Fibroblast of skin of right quadriceps (primary cell): ENCODE data around the gene EIF5AL1.
"Not testable (repeated sequence)": the region's sequence is repeated elsewhere in the genome, so short reads cannot be mapped to it uniquely, and the experiment has no call there.

Source experiments
- DNase-seq: peaks from one replicate; pipeline ENCODE4 v3.0.0-alpha.2; 2013

Gene EIF5AL1

DNA sequence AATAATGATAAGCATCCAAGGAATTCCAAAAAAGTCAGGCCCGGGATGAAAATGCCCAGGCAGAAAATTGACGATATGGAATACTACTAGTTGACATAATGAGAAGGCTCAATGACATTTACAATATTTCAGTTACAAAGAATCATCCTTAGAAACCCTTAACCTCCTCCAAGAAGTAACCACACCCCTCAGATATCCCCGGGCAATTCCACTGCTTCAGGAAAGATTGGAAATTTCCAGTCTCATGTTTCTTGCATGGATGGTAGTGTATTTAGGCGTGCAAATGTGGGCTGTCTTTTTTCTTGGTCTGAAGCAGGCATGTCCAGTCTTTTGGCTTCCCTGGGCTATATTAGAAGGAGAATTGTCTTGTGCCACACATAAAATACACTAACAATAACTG lies 5.2 kb downstream of the EIF5AL1 start:
- not testable (repeated sequence) for DNase-seq

DNA sequence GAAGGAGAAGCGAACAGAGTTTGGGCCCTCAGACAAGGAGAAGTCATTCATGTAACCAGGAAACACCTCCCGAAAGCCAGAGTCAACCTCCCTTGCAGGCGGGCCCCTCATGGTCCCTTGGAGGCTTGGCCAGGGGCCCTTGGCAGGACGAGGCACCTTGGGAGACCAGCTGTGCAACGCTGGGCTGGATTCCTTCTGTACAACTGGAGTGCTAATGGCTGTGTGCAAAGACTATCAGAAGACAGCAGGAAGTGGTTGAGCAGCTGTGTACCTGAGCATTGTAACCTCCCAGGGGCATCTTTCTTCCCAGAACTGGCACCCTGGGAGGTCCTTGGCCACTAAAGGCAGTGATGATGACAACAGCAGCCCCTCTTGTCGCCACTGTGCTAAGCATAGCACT lies 9.4 kb downstream of the EIF5AL1 start:
- not testable (repeated sequence) for DNase-seq

DNA sequence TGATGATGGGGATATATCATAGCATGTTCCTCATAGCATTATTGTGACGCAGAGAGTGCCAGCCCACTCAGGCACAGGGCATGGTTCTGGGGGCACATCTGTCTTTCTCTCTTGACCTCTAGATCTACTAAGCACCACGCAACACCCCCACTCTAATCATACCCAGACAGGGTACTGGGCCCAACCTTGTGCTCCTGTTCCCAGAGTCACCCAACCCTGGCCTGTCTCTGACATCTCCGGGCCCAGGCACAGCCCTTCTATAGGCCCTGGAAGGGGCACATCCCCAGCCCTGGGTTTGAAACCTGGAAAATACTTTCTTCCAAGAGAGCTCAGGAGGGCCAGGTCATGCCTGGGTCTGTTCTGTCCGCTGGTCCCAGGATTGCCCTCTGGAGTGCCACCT lies 10.1 kb downstream of the EIF5AL1 start:
- DNase-seq: not testable (repeated sequence)

DNA sequence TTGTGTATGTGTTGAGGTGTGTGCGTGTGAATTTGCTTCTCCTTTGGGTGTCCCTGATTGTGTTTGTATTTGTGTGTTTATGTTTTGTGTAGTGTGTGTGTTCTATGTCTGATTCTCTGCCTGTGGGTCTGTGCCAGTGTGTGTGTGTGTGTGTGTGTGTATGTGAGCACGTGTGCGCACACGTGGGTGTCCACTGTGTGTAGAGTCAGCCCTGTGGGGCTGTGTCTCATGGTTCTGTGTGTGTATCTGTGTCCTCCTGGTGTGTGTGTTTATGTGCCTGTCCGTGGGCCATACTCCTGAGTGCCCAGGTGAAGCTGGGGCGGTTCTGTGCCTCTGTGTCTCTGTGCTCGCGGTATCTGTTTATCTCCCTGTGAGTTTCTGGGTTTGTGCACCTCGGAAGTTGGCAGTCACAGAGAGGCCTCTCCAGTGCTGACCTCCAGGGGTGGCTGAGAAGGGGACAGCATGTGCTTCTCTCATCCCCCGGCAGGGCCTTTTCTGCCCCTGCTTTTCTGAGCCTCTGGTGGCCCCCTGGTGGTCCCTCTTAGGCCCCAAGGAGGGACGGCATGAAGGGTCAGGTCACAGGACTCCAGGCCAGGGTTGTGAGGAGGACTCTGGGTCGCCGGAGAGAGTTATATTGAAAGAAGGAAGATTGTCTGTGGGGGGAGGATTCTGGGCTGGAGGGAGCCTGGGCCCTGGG lies 11.0 kb downstream of the EIF5AL1 start:
- not testable (repeated sequence) for DNase-seq

DNA sequence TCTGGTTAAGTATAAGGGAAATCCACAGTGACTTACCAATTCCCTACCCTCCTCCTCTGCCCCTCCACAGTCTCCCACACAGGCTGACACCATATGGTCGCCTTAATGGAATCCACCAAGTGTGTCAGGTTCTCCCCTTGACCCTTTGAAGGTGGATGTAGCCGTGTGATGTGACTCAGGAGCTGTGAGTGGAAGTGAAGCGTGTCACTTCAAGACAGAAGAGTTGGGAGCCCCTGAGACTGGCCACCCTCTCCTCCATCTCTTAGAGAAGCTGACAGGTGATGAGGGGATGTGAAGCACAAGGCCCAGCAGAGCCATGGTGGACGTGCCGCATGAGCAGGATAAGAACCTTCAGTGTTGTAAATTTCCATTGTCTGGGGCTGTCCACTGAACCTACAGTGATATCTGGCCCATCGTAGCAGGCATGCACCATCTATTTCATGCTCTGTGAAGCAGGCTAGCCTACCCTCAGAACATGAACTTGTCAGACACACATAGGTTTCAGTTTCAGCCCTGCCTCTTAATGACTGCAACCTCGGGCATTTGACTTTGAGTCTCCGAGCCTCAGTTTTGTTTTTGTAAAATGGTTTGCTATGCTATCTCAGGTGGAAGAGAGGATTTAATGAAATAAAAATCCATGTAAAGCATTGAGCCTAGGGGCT lies 12.8 kb downstream of the EIF5AL1 start:
- DNase-seq: not testable (repeated sequence)

DNA sequence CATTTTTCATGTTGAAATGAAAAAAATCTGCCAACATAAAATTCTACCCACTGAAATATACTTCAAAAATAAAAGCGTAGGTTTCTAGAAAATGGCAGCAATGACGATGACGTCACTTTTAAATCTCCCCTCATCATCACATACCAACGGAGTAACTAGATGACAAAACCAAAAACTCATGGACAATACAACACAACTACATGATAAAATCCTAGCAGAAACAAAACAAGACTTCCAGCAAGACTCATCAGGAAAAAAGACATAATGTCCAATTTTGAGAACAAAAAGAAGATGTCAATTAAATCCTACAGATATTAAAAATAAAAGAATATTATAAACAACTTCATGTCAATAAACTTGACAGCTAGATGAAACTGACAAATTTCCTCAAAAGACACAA lies 15.9 kb downstream of the EIF5AL1 start:
- not testable (repeated sequence) for DNase-seq

DNA sequence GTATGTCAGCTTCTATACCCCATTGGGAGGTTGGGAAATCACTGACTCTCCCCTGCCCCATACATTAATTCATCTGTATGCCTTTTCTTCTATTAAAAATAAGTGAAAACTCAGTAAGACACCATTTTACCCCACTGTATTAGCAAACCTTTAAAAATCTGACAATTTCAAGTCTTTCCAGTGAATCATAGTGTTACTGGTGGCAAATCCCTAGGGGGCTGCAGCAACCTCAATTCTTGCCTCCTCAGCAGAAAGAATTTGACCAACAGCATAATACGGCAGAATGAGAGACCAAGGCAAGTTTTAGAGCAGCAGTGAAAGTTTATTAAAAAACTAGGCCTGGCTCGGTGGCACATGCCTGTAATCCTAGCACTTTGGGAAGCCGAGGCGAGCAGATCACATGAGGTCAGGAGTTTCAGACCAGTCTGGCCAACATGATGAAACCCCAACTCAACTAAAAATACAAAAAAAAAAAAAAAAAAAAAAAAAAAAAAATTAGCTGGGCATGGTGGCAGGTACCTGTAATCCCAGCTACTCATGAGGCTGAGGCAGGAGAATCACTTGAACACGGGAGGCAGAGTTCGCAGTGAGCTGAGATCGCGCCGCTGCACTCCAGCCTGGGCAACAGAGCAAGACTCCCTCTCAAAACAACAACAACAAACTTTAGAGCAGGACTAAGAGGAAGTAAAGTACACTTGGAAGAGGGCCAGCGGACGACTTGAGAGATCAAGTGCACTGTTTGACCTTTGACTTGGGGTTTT lies 21.0 kb downstream of the EIF5AL1 start:
- peak; percentile 63 for DNase-seq

DNA sequence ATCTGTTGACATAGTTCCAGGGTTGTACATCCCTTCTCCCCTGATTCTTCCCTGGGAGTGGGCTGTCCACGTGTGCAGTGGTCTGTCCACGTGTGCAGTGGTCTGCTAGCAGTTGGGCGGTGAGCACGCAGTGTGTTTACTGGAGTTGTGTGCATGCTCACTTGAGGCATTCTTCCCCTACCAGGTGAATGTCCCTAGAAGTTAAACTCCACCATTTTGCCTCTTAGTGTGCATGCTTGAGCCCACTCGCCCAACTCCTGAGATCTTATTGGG lies 21.5 kb downstream of the EIF5AL1 start:
- not testable (repeated sequence) for DNase-seq

DNA sequence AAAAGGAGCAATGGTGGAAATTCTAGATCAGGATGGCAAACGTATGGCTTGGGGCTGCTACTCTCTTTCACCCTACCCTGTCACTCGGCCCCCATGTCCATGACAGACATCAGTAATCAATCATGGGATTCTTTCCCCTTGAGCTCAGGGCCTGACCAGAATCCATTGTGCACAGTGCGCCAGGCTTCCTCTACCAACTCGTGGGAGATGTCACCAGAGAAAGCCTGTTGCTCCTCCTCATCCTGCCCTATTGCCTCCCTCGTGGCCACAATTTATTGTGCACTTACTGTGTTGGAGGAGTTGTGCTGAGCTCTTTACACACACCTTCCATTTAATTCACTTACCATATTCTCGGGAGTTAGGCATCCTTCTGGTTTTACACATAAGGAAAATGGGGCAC lies 26.0 kb downstream of the EIF5AL1 start:
- DNase-seq: not testable (repeated sequence)

DNA sequence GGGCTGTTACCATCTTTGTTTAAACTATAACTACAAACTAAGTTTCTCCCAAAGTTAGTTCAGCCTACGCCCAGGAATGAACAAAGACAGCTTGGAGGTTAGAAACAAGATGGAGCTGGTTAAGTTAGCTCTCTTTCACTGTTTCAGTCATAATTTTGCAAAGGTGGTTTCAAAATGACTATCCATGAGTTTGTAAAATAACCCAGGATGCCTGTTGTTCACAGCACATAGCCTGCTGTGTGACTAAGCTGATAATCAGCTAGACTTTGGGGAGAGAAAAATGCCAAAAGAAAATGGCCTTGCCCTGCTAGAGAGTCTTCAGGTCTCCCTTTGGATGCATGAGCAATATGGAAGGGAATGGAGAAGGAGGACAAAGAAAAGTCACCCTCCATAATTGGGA lies 28.6 kb downstream of the EIF5AL1 start:
- DNase-seq: not testable (repeated sequence)

DNA sequence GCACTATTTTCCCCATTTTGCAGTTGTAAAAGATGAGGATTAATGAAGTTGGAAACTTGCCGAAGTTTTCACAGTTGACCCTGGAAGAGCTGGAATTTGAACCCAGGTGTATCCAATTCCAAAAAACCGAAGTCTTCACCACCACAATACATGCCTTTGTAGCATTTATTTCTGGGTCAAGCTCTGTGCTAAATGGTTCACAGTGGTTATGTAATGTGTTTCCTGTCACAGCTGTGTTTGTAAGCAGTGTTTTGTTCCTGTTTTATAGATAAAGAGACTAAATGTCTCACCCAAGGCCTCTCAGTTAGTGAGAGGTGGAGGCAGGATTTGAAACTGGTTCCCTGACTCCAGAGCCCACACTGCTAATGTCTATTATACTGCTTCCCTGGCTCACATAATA lies 30.3 kb downstream of the EIF5AL1 start:
- no peak for DNase-seq

DNA sequence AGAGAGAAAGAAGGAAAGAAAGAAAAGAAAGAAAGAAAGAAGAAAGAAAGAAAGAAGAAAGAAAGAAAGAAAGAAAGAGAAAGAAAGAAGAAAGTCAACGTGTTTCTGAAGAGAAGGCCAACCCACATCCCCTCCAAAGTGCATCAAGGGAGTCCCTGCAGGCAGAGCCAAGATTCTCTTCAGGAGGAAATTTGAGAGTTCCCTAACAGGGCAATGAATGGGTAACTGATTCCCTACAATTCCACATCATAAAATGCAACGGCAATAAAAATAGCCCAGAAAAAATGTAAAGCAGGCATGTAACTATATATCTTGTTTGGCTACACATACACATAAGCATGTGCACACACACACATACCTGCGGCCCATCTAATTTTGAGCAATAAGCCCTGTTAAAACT lies 32.1 kb downstream of the EIF5AL1 start:
- DNase-seq: peak; percentile 11

DNA sequence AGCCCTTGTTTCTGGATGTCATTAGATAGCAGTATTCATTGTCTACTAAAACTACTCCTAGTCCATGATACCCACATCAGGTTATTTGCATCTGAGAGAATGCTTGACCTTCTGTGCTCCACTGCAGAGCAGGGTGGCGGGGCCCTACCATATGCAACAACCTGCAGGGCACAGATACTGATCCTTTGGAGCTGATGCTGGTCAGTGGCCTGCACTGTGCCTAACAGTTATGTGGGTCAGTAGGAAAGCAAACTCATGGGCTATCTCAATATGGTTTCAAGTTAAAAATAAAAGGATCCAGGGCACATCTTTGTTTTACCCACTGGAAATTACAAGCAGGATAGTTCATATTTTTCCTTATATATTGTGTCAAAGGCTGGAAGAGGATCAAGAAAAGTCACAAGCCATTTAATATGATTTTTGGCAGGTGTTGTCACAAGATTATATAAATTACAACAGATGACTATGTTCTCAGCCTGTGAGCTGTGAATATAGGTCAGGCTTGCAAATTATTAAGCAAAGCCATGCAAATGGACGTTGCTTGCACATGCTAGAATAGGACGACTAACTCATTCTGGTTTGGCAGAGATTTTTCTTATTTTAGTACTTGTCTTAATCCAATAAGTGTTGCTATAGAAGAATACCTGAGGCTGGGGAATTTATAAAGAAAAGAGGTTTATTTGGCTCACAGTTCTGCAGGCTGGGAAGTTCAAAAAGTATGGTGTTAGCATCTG lies 32.8 kb downstream of the EIF5AL1 start:
- DNase-seq: not testable (repeated sequence)

DNA sequence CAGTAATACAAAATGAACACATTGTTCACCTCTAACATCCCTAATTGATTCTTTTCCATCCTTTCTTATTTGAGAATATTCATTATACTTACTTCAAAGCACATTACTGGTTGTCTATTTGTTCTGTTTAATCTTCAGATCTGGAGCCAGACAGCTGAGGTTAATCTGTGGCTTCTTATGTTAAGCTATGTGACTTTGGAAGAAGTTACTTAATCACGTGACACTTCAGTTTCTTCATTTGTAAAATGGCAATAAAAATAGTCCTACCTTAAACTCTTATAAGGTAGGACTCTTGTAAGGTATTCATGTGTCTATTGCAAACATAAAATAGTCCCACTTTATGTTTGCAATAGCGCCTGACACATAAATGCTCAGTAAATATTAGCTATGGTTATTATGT lies 34.8 kb downstream of the EIF5AL1 start:
- not testable (repeated sequence) for DNase-seq

DNA sequence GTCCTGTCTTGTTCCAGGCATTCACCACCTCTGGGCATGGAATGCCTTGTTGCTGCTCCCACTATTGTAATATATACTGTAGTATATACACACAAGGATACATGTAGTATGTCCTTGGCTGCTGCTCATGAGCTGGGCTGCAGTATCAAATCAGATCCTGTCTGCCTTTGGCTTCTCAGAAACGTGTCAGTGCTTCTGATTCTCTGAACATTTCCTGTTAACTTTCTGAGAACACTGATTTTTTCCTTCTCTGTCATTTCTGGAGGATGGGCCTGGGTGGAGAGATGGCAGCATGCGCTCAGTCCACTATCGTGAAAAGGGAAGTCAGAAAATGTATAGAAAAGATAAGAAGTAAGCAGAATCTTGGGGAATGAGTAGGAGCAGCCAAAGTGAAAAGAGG lies 35.6 kb downstream of the EIF5AL1 start:
- no peak for DNase-seq

DNA sequence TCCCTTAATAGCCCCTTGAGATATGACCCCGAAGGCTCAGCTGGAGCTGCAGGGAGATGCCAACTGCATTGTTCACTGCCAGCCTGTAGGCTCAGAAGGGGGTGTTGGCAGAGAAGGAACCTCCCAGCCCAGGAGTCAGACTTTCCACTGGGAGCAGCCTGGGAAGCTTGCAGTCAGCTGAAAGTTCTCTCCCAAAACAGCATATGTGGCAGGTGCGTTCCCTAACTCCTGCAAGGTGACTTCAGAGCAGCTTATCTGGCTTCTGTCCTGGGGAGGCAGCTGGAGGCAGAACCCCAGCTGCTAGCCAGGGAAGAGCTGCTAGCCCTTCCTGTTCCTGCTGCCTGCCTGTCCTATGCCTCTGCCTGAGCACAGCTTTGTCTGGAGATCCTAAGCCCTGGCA lies 39.8 kb downstream of the EIF5AL1 start:
- no peak for DNase-seq

DNA sequence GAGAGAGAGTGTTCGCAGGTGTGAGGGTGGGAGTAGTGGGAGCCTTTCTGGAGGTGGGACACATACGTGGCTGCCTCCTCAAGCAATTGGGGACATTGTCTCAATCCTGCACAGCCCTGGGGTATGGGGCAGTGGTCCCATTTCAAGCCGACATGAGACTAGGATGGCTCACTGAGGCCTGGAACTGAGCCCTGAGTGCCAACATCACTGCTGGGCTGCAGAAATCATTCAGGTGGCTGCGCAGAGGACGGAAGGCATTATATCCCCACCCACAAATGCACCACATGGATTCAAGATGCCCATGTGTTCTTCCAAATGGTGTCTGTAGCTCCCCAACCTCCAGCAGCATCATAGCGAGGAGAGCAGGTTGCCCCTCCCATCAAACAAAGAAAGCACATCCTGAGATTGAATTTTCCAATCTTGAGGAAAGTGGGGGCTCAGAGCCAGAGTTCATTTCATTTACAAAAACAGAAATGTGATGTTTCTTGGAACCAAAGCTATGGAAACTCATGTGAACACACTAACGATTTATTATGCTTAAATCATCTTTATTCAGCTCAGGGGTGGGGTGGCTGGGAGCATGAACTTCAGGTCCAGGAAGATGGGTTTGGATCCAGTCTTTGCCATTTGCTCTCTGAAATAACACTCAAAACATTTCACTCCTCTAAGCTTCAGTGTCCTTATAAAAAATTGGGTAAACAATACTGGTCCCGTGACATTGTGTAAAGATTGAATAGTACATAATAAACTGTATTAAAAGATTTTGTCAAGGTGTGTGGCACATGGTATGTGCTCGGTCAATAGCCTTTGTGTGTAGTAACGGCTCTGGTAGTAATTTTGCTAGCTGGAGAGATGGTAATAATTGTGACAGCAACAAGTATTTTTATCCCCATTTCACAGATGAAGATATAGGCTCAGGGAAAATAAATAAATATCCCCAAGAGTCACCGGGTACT lies 43.3 kb downstream of the EIF5AL1 start:
- DNase-seq: no peak

DNA sequence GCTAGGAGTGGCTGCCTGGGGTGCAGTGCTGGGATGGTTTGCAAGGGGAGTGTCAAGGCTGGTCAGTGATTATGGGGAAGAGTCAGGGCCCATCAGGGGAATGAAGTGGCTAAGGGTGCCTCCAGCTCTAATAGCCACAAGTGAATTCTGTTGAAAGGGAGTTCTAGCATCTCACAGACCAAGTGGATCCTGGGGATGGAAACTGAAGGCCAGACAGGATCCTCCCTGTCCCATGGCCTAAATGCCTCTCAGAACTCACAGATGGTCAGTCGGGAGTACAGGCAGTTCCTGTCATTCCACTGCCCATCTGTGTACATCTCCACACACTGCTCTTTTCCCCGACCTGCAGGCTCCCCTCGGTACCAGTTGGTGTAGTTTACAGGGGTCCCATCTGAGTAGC lies 44.6 kb downstream of the EIF5AL1 start:
- DNase-seq: not testable (repeated sequence)

DNA sequence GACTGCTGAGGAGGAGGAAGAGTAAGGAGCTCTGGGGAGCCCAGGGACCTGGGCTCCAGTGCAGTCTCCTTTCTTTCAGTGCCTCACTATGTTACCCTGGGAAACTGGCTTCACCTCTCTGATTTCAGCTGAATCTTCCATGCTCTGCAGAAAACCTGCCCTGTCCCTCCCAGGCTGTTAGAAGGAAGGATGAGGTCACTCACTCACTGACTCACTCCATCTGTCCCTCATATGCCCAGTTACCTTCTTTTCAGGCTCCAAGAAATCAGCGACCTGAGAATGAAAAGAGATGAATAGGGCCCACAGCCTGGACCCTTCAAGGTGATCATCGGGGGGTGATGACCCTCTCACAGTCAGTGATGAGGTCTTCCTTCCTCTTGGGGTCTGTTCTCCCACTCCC lies 47.4 kb downstream of the EIF5AL1 start:
- DNase-seq: no peak

DNA sequence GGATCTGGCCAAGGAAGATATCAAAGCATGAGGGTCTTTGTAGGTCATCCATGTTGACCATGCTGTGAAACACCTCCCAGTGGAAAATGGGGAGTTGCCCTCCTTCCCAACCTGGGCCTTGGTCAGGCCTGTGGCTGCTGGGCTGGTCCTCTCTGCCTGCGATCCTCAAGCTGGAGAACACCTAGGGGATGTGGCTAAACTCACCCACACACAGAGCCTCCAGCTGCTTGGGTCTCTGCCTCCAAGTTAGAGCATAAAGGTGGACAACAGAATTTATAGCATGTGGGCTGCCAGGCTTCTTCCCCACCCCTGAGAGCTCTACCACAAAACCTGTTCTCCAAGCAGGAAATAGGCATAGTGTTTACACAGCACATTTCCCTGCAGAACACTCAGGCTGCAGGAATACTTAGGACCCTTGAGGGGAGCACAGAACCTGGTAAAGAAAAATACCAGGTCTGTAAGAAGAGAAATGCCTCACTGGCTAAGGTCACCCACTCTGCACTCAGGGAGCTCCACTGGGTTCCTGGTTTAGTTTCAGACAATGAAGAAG lies 47.9 kb downstream of the EIF5AL1 start, which contains the start of gene SFTPA2:
SFTPA2 (minus strand) TSS at position 248 of the 550 bp plus-strand sequence. CDS start 924 bp downstream, outside the sequence.
- no peak for DNase-seq

DNA sequence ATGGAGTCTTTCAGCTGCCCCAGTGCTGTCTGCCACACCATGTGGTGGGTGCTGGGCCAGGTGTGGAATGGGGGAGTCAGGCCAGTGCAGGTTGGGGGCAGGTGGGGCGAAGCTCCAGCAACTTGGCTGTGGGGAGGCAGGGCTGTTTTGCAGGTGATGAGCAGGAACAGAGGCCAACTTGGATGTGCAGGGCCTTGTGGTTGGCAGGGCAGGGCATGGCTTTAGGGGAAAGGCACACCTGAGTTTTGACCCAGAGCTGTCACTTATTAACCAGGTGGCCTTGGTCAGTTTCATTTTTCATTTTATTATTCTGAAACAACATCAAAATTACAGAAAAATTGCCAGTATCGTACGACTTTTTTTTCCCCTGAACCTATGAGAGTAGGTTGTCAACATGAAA lies 48.9 kb downstream of the EIF5AL1 start:
- DNase-seq: no peak
